HEK293 (cell line): ENCODE data around the gene ATCAY.
"Not testable (repeated sequence)": the region's sequence is repeated elsewhere in the genome, so short reads cannot be mapped to it uniquely, and the experiment has no call there.

ENCODE experiments used
- CTCF ChIA-PET: fragments of 350-600 bp; formaldehyde crosslinking; extraction: SDS; loops from one replicate; lab custom pipeline; 2021; ENCODE audit warnings: antibody characterized with exemption; lab: Yijun Ruan, JAX
- POLR2A ChIA-PET: fragments of 300-600 bp; formaldehyde crosslinking; extraction: SDS; loops from one replicate; lab custom pipeline; 2020; ENCODE audit warnings: antibody characterized with exemption, inconsistent platforms; lab: Yijun Ruan, JAX
- H3K27ac ChIP-seq: fragments of 200-500 bp; sonication (Bioruptor generic); 2 replicates; pipeline ENCODE4 v1.5.1; 2014; ENCODE audit warnings: low read depth, low read length, control low read depth, inconsistent platforms; ENCODE audit errors: extremely low read depth
- H3K36me3 ChIP-seq, 2 experiments: fragments of 200-500 bp in 1 of 2; sonication (Bioruptor generic) in 1 of 2; 1 replicate in 1 of 2; 2 replicates in 1 of 2; pipeline ENCODE4 v1.5.1; 2014 to 2017; ENCODE audit warnings: inconsistent platforms in 2 of 2, low read length in 2 of 2; ENCODE audit not compliant: control insufficient read depth in 2 of 2, insufficient read depth in 1 of 2
- H3K4me1 ChIP-seq: fragments of 200-500 bp; sonication (Bioruptor generic); 2 replicates; pipeline ENCODE4 v1.5.1; 2014; ENCODE audit warnings: mild to moderate bottlenecking, low read length, inconsistent platforms; ENCODE audit not compliant: control insufficient read depth, insufficient read depth
- H3K4me3 ChIP-seq: 2 replicates; pipeline ENCODE4 v1.5.1; 2011; ENCODE audit warnings: low read depth, mild to moderate bottlenecking, control low read depth, low read length, moderate library complexity
- H3K9me3 ChIP-seq: fragments of 200-500 bp; sonication (Bioruptor generic); 2 replicates; pipeline ENCODE4 v1.5.1; 2014; ENCODE audit warnings: low read depth, low read length, inconsistent platforms; ENCODE audit not compliant: control insufficient read depth, insufficient read depth
- EGR2 ChIP-seq: fragments of 450-650 bp; formaldehyde crosslinking; IDR thresholded peaks from 2 replicates; pipeline ENCODE4 v1.5.1; 2016; ENCODE audit warnings: low read depth, missing biosample characterization, missing genetic modification characterization
- GLIS1 ChIP-seq: fragments of 450-650 bp; formaldehyde crosslinking; IDR thresholded peaks from 2 replicates; pipeline ENCODE4 v1.5.1; 2016; ENCODE audit warnings: missing biosample characterization, missing genetic modification characterization
- HOXC10 ChIP-seq: sonication (generic); formaldehyde crosslinking; IDR thresholded peaks from 2 replicates; pipeline ENCODE4 v1.8.1; 2023; ENCODE audit warnings: mild to moderate bottlenecking, missing genetic modification reagents
- MYNN ChIP-seq: fragments of 450-650 bp; formaldehyde crosslinking; IDR thresholded peaks from 2 replicates; pipeline ENCODE4 v1.5.1; 2016; ENCODE audit warnings: missing biosample characterization, missing genetic modification characterization, borderline replicate concordance
- REPIN1 ChIP-seq: fragments of 450-650 bp; formaldehyde crosslinking; IDR thresholded peaks from 2 replicates; pipeline ENCODE4 v1.5.1; 2017; ENCODE audit warnings: missing biosample characterization, missing genetic modification characterization, low read depth
- SALL2 ChIP-seq: fragments of 450-650 bp; formaldehyde crosslinking; IDR thresholded peaks from 2 replicates; pipeline ENCODE4 v1.5.0; 2017; ENCODE audit warnings: missing biosample characterization, mild to moderate bottlenecking, missing genetic modification characterization, borderline replicate concordance
- SCRT1 ChIP-seq: fragments of 450-650 bp; formaldehyde crosslinking; IDR thresholded peaks from 2 replicates; pipeline ENCODE4 v1.5.1; 2016; ENCODE audit warnings: missing biosample characterization, missing genetic modification characterization, borderline replicate concordance
- TCF7L2 ChIP-seq: IDR thresholded peaks from 2 replicates; pipeline ENCODE4 v1.6.1; 2011; ENCODE audit warnings: low read depth, mild to moderate bottlenecking, inconsistent platforms, low read length, moderate library complexity, borderline replicate concordance
- ZBTB8A ChIP-seq: fragments of 450-650 bp; formaldehyde crosslinking; IDR thresholded peaks from 2 replicates; pipeline ENCODE4 v1.5.1; 2016; ENCODE audit warnings: missing biosample characterization, missing genetic modification characterization
- ZFHX2 ChIP-seq: fragments of 450-650 bp; formaldehyde crosslinking; conservative IDR thresholded peaks from 2 replicates; pipeline ENCODE4 v1.5.1; 2016; ENCODE audit warnings: missing biosample characterization, missing genetic modification characterization
- ZIC2 ChIP-seq: fragments of 450-650 bp; formaldehyde crosslinking; IDR thresholded peaks from 2 replicates; pipeline ENCODE4 v1.5.1; 2016; ENCODE audit warnings: missing biosample characterization, missing genetic modification characterization
- ZNF121 ChIP-seq: fragments of 450-650 bp; formaldehyde crosslinking; IDR thresholded peaks from 2 replicates; pipeline ENCODE4 v1.5.1; 2016; ENCODE audit warnings: missing biosample characterization, missing genetic modification characterization
- ZNF175 ChIP-seq: fragments of 450-650 bp; formaldehyde crosslinking; IDR thresholded peaks from 2 replicates; pipeline ENCODE4 v1.5.1; 2016; ENCODE audit warnings: missing biosample characterization, missing genetic modification characterization
- ZNF202 ChIP-seq: fragments of 450-650 bp; formaldehyde crosslinking; IDR thresholded peaks from 2 replicates; pipeline ENCODE4 v1.5.1; 2016; ENCODE audit warnings: missing biosample characterization, missing genetic modification characterization, borderline replicate concordance
- ZNF239 ChIP-seq: fragments of 450-650 bp; formaldehyde crosslinking; IDR thresholded peaks from 2 replicates; pipeline ENCODE4 v1.5.1; 2016; ENCODE audit warnings: missing biosample characterization, missing genetic modification characterization
- ZNF292 ChIP-seq: fragments of 450-650 bp; formaldehyde crosslinking; IDR thresholded peaks from 2 replicates; pipeline ENCODE4 v1.5.1; 2016; ENCODE audit warnings: low read depth, missing biosample characterization, missing genetic modification characterization, borderline replicate concordance
- ZNF366 ChIP-seq: fragments of 450-650 bp; formaldehyde crosslinking; conservative IDR thresholded peaks from 2 replicates; pipeline ENCODE4 v1.5.1; 2016; ENCODE audit warnings: missing biosample characterization, missing genetic modification characterization
- ZNF558 ChIP-seq: fragments of 450-650 bp; formaldehyde crosslinking; IDR thresholded peaks from 2 replicates; pipeline ENCODE4 v1.5.1; 2016; ENCODE audit warnings: missing biosample characterization, missing genetic modification characterization
- ZNF596 ChIP-seq: fragments of 450-650 bp; IDR thresholded peaks from 2 replicates; pipeline ENCODE4 v1.5.0; 2018; ENCODE audit warnings: missing biosample characterization, mild to moderate bottlenecking, missing genetic modification characterization, moderate library complexity
- ZNF843 ChIP-seq: fragments of 450-650 bp; formaldehyde crosslinking; IDR thresholded peaks from 2 replicates; pipeline ENCODE4 v1.5.1; 2016; ENCODE audit warnings: missing biosample characterization, missing genetic modification characterization
- TF ChIP-seq, protein P1 (sequence below): fragments of 450-650 bp; formaldehyde crosslinking; IDR thresholded peaks from 2 replicates; pipeline ENCODE4 v1.5.1; 2016; ENCODE audit warnings: missing biosample characterization, missing genetic modification characterization
- TF ChIP-seq, protein P2 (sequence below): fragments of 450-650 bp; formaldehyde crosslinking; IDR thresholded peaks from 2 replicates; pipeline ENCODE4 v1.5.1; 2016; ENCODE audit warnings: missing biosample characterization, missing genetic modification characterization
- TF ChIP-seq, protein P3 (sequence below): fragments of 450-650 bp; formaldehyde crosslinking; IDR thresholded peaks from 2 replicates; pipeline ENCODE4 v1.5.1; 2016; ENCODE audit warnings: missing biosample characterization, missing genetic modification characterization, low read depth
- TF ChIP-seq, protein P4 (sequence below): fragments of 450-650 bp; formaldehyde crosslinking; IDR thresholded peaks from 2 replicates; pipeline ENCODE4 v1.5.1; 2017; ENCODE audit warnings: missing biosample characterization, missing genetic modification characterization
- TF ChIP-seq, protein P5 (sequence below): fragments of 450-650 bp; IDR thresholded peaks from 2 replicates; pipeline ENCODE4 v1.5.1; 2018; ENCODE audit warnings: missing biosample characterization, missing genetic modification characterization

The ATCAY gene

DNA sequence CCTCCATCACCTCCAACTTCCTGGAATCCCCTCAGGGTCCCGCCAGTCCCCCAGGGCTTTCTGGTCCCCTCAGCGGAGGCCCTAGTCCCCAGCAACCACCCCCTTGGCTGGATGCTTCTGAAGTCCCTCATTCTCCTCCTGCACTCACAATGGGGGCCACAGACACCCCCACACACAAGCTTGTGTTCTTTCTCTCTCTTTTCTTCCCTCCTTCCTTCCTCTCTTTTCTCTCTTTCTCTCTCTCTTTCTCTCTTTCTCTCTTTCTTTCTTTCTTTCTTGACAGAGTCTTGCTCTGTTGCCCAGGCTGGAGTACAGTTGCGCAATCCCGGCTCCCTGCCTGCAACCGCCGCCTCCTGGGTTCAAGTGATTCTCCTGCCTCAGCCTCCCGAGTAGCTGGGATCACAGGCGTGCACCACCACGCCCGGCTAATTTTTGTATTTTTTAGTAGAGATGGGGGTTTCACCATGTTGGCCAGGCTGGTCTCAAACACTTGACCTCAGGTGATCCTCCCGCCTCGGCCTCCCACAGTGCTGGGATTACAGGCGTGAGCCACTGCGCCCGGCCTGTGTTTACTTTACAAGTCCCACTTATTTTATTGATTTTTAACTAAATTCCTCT is 66.9 kb downstream of the ATCAY start:
- peak; percentile 63; the same call in 1 of the 2 replicates for TF ChIP-seq ZNF596 (tag by site-specific recombination)
- peak; percentile 29; the same call in 1 of the 2 replicates for TF ChIP-seq GLIS1 (tag by site-specific recombination)
- TF ChIP-seq, protein P1, sequence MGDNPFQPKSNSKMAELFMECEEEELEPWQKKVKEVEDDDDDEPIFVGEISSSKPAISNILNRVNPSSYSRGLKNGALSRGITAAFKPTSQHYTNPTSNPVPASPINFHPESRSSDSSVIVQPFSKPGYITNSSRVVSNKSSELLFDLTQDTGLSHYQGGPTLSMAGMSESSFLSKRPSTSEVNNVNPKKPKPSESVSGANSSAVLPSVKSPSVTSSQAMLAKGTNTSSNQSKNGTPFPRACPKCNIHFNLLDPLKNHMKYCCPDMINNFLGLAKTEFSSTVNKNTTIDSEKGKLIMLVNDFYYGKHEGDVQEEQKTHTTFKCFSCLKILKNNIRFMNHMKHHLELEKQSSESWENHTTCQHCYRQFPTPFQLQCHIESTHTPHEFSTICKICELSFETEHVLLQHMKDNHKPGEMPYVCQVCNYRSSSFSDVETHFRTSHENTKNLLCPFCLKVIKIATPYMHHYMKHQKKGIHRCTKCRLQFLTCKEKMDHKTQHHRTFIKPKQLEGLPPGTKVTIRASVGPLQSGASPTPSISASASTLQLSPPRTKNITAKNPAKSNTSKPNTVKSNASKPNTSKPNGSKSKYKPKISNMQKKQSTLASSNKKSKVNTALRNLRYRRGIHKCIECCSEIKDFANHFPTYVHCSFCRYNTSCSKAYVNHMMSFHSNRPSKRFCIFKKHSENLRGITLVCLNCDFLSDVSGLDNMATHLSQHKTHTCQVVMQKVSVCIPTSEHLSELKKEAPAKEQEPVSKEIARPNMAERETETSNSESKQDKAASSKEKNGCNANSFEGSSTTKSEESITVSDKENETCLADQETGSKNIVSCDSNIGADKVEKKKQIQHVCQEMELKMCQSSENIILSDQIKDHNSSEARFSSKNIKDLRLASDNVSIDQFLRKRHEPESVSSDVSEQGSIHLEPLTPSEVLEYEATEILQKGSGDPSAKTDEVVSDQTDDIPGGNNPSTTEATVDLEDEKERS (tag by site-specific recombination) = 0 out of 2 replicates have a peak, but pooled peaks have one; percentile 47
- 0 out of 2 replicates have a peak, but pooled peaks have one; percentile 20 for TF ChIP-seq ZIC2 (tag by site-specific recombination)
- TF ChIP-seq EGR2 (tag by site-specific recombination) = peak; percentile 71
- peak; percentile 45; the same call in 1 of the 2 replicates for TF ChIP-seq ZNF121 (tag by site-specific recombination)
- TF ChIP-seq ZNF366 = peak; percentile 88
- peak; percentile 83 for TF ChIP-seq ZFHX2 (tag by site-specific recombination)
- H3K9me3 ChIP-seq, H3K27ac ChIP-seq, H3K36me3 ChIP-seq, POLR2A ChIA-PET, CTCF ChIA-PET, H3K4me1 ChIP-seq, H3K4me3 ChIP-seq: not testable (repeated sequence)

DNA sequence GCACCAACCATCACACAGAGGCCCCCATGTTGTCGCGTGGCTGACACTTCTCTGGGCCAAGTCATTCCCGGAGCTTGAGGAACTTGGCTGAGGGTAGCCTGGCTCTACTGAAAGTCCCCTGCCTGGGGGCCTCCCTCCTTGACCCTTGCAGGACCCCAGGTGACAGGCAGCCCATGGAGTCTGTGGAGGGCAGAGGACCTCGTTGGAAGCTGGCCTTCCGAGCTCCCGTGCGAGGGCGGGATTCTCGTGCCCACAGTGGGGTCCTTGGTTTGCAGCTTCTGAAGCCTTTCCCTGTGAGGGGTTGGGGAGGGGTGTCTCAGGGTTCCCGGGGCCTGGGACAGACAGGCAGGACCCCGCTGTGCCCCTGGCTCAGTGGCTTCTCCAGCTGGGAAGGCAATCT is 68.8 kb downstream of the ATCAY start:
- Histone ChIP-seq H3K27ac (no peak overlapping the region), H3K4me1 (no peaks in the 10 kb centered on the region), H3K9me3 (no peaks in the 10 kb centered on the region), H3K4me3 (no peak overlapping the region), H3K36me3 (no peaks in the 10 kb centered on the region)
- no peak for TF ChIP-seq ZNF239
- TF ChIP-seq SALL2 (tag by site-specific recombination) = no peak
- TF ChIP-seq, protein P2, sequence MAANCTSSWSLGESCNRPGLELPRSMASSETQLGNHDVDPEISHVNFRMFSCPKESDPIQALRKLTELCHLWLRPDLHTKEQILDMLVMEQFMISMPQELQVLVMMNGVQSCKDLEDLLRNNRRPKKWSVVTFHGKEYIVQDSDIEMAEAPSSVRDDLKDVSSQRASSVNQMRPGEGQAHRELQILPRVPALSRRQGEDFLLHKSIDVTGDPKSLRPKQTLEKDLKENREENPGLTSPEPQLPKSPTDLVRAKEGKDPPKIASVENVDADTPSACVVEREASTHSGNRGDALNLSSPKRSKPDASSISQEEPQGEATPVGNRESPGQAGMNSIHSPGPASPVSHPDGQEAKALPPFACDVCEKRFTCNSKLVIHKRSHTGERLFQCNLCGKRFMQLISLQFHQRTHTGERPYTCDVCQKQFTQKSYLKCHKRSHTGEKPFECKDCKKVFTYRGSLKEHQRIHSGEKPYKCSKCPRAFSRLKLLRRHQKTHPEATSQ (tag by site-specific recombination) = no peak
- no peak for TF ChIP-seq TCF7L2
- TF ChIP-seq, protein P3, sequence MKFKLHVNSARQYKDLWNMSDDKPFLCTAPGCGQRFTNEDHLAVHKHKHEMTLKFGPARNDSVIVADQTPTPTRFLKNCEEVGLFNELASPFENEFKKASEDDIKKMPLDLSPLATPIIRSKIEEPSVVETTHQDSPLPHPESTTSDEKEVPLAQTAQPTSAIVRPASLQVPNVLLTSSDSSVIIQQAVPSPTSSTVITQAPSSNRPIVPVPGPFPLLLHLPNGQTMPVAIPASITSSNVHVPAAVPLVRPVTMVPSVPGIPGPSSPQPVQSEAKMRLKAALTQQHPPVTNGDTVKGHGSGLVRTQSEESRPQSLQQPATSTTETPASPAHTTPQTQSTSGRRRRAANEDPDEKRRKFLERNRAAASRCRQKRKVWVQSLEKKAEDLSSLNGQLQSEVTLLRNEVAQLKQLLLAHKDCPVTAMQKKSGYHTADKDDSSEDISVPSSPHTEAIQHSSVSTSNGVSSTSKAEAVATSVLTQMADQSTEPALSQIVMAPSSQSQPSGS = no peak
- no peak for TF ChIP-seq ZBTB8A (tag by site-specific recombination)
- no peak for TF ChIP-seq GLIS1 (tag by site-specific recombination)
- TF ChIP-seq ZNF843 (tag by site-specific recombination) = no peak
- TF ChIP-seq ZNF292 (tag by site-specific recombination) = no peak
- no peak for TF ChIP-seq ZNF175 (tag by site-specific recombination)
- TF ChIP-seq, protein P4, sequence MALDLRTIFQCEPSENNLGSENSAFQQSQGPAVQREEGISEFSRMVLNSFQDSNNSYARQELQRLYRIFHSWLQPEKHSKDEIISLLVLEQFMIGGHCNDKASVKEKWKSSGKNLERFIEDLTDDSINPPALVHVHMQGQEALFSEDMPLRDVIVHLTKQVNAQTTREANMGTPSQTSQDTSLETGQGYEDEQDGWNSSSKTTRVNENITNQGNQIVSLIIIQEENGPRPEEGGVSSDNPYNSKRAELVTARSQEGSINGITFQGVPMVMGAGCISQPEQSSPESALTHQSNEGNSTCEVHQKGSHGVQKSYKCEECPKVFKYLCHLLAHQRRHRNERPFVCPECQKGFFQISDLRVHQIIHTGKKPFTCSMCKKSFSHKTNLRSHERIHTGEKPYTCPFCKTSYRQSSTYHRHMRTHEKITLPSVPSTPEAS (tag by site-specific recombination) = no peak
- no peak for TF ChIP-seq MYNN (tag by site-specific recombination)
- TF ChIP-seq ZFHX2 (tag by site-specific recombination) = no peak
- TF ChIP-seq, protein P5, sequence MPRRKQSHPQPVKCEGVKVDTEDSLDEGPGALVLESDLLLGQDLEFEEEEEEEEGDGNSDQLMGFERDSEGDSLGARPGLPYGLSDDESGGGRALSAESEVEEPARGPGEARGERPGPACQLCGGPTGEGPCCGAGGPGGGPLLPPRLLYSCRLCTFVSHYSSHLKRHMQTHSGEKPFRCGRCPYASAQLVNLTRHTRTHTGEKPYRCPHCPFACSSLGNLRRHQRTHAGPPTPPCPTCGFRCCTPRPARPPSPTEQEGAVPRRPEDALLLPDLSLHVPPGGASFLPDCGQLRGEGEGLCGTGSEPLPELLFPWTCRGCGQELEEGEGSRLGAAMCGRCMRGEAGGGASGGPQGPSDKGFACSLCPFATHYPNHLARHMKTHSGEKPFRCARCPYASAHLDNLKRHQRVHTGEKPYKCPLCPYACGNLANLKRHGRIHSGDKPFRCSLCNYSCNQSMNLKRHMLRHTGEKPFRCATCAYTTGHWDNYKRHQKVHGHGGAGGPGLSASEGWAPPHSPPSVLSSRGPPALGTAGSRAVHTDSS (tag by site-specific recombination) = no peak
- no peak for TF ChIP-seq ZNF558
- no peak for TF ChIP-seq REPIN1 (tag by site-specific recombination)
- no peak for TF ChIP-seq SCRT1 (tag by site-specific recombination)
- no peak for TF ChIP-seq ZNF202 (tag by site-specific recombination)
- no peak for TF ChIP-seq HOXC10 (CRISPR knock-in tag)
- ChIA-PET CTCF (no interaction called here), POLR2A (no interaction called here)
